Activated CD4-positive, CD25-positive, alpha-beta regulatory T cell treated with anti-CD3 and anti-CD28 coated beads, Interleukin-2, amount 50 U/mL, for 72 hours (primary cell): Measurements from ENCODE around the gene FMNL2.
"Not testable (repeated sequence)": the region's sequence is repeated elsewhere in the genome, so short reads cannot be mapped to it uniquely, and the experiment has no call there.

Experiments
- DNase-seq: peaks from one replicate; pipeline ENCODE4 v3.0.0; 2021

The FMNL2 gene

GRCh38 chr2:152474523-152474922, 139.5 kb downstream of the FMNL2 start:
- not testable (repeated sequence) for DNase-seq

DNA sequence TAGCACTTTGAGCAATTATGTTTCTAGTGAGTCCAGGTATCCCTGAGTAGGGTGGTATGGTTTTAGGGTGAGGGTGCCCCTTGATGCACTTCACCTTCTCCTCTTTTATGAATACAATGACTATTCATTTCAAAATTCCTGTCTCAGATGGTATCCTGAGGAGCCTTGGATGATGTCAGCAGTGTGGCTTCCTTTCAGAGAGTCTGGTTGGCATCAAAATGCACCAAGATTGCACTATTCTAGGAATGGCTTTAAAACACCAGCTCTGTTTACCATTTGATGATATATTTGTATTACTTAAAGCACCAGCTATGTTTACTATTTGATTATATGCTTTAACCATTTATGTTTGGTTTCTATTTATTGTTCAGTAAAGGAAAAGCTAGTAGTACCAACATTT, 141.0 kb downstream of the FMNL2 start:
- DNase-seq, result no peak

DNA sequence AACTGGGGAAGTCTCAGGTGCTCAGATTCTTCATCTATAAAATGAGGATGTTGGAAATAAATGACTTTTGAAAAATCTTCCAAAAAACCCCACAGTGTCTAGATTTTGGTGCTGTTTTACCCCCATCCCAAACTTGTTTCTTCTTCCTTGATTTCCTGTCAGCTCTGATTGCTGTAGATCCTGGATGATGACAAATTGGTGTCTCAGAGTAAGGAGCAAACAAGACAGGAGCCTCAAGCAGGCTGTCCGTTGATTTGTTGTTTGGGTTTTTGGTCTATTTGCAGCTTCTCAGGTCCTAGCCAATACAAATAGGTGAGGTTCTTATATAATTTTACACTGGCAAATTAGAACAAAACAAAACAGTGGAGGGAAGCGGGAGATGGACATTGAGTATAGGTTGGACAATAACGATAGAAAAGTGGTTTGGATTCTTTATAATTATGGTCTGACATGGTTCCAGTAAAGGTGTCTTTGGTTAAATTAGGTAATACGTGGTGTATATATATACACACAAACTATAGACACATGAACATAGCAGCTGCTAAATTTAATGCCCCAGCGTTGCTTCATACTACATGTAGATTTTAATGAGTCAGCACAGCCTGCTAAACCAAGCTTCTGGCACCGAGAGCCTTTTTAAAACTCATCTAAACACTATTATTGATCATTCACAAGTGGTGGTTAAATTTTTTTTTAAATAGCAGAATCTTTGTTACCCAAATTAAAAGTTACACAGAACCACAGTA, 142.5 kb downstream of the FMNL2 start:
- no peak for DNase-seq

DNA sequence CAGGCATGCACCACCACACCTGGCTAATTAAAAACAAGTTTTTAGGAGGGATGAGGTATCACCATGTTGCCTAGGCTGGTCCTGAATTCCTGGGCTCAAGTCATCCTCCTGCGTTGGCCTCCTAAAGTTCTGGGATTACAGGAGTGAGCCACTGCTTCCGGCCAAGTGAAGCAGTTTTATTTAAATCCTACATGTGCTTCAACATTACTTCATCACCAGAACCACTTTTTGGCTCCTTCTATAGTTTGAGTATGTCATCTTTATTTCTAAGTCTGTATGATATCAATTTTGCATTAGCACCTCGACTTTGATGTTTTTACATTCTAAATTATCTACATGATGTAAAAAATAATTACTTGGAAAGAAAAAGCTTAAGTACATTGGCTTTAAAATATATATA, 144.3 kb downstream of the FMNL2 start:
- DNase-seq, result no peak

- no peak for DNase-seq
Measured at GRCh38 chr2:152480821-152481399, 145.9 kb downstream of the FMNL2 start.

DNA sequence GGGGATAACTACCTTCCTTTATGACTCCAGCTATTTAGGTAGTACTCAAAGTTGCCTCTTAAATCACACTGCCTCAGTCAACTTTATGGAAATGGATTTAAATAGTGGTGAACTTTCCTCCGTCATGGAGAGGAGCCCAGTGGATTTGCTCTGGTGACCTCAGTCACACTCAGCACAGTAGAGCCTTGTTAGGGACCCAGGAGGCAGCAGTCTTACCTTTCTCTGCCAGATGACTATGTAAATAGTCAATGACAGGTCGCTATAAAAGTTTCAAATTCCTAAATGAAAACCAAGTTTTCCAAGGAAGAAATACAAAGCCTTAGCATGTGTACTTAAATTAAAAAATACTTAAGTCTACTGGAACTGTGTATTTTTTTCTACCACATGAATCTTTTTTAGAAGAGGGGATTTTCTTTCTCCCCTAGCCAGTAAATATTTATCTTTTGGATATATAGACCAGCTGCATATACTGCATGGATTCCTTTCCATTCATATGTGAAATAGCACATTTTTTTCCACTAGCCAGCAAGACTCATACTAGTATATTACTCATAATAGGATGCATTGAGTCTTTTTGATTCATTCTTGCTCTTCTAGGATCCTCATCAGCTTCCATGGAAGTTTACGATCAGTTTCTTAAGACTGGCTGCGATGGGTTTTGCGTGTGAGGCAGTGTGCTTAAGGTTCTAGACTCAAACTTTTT, 147.1 kb downstream of the FMNL2 start:
- DNase-seq, result no peak

- no peak for DNase-seq
Measured at GRCh38 chr2:152483276-152484063, 148.5 kb downstream of the FMNL2 start.

- DNase-seq, result no peak
Measured at GRCh38 chr2:152485954-152486736, 151.2 kb downstream of the FMNL2 start.

- no peak for DNase-seq
Measured at GRCh38 chr2:152486737-152487400, 151.9 kb downstream of the FMNL2 start.

DNA sequence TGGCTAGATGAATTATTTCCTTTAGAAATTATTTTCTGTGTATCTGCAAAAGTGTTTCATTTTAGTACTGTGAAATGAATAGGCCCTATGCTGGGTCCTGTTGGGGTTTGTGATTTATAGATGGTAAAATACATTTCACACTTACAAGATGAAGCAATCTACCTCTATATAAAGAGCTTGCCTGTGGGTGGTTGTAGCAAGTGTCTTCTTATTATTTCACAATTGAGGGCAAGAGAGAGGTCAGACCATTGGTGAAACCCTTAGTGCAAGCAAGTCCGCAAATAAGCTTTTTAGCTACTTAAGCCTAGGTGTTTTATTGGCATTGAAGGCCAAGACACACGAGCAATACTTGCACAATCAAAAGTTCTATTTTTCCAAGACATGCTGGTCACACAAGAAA, 153.1 kb downstream of the FMNL2 start:
- no peak for DNase-seq

- no peak for DNase-seq
Measured at GRCh38 chr2:152489364-152489763, 154.4 kb downstream of the FMNL2 start.

GRCh38 chr2:152490686-152491455, 155.9 kb downstream of the FMNL2 start:
- no peak for DNase-seq

- DNase-seq, result no peak
Measured at GRCh38 chr2:152492131-152492530, 157.2 kb downstream of the FMNL2 start.

DNA sequence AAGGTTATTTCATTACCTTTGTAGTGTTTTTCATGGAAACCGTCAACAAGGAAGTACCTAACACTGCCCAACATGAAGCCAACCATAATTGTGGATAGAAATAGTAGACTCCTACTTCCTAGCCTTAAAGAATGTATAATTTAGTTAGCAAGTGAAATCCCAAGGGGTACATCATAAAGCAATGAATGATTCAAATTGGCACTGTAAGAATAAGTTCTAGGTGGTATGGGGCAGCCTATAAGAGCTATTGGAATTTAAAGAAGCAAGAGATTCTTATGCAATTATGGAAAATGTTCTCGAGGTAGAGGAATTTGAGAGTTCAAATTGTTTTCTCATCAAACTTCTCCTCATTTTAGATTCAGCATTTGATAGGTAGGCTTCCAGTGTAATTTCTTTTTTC, 157.9 kb downstream of the FMNL2 start:
- no peak for DNase-seq

DNA sequence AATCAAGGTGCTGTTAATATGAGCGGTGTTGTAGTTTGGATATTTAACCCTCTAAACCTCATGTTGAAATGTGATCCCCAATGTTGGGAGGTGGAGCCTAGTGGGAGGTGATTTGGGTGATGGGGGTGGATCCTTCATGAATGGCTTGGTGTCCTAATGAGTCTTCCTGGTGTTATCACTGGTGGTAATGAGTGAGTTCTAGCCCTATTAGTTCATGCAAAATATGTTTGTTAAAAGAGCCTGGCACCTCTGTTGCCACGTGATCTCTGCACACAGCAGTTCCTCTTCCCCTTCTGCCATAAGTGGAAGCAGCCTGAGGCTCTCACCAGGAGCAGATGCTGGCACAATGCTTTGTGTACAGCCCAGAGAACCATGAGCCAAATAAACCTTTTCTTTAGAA, 158.4 kb downstream of the FMNL2 start:
- DNase-seq, result no peak

DNA sequence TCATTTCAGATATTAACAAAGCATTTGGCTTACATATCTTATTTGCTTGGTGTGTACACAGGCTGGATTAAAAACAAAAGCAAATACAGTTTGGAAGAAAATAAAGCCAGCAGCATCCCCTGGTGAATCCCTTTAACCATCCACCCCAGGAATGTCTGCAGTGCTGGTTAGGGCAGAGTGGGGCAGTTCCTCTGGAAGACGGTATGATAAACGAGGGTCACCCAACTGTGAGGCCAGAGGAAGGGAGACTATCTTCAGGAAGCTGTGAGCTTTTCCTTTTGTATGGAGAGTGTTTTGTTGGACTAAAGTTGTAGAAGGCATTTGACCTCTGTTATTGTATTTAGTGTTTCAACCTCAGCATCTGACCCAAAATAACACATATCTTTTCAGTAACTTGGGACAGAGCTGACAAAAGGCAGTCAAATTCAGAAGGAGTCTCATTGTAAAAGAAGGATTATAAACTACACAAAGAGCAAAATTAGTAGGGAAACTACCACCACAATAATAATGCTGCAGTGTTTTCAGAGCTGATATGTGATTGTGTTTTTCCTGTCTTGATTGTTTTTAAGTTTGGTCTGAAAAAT, 159.1 kb downstream of the FMNL2 start:
- DNase-seq, result no peak

DNA sequence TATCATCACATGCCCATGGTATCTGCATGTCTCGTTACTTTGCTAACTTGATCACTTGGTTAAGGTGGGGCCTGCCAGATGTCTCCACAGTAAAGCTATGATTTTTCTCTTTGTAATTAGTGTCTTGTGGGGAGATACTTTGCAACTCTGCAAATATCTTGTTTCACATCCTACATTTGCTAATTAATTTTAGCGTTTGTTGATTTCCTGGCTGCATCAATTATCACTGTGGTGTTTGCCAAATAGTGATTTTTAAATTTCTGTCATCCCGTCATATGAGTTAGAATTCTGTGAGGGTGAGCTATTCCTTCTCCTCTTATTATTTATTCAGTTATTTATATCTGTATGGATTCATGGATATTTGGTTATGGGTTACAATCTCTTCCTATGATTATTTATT, 161.4 kb downstream of the FMNL2 start:
- no peak for DNase-seq

DNA sequence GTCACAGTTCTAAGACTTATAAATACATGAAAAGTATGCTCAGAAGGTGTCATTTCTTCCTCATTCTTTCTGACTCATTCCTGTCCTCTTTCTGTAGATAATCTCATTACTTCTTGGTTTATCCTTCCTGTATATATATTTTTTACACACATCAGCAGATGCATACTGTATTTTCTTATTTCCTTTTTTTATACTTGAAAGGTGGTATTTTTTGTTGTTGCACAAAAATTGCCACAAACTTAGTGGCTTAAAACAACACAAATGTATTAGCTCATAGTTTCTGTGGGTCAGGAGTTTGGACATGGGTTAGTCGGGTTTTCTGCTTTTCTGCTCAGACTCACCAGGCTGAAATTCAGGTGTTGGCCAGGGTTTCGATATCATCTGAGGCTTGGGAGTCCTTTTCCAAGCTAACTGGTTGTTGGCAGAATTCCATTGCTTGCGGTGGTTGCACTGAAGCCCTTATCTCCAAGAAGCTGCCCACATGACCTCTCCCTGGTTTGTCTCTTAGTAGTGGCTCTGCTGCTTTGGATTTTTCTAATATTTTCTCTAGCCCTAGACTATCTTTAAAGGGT, 162.6 kb downstream of the FMNL2 start:
- no peak for DNase-seq

DNA sequence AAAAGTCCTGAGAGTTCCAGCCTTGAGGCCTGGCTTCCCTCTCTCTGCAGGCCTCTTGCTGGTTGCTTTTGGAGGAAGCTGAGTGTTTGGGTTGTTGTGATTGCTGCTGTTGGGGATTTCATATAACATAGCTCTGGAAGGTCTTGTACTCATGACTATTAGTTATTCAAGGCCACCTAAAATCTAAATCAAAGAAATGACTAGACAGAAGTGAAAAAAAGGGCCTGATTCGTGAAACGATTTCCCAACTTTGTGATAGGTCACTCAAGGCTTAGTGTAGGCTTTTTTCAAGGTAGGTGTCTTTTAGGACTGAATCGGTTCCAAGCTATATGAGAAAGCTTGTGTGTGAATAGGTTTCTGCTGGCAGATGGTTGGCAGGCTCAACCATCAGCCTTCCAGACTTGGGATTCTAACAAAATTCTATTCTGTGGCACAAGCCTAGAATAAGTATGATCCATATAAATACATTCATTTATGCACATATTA, 164.4 kb downstream of the FMNL2 start:
- no peak for DNase-seq
